HFFc6 (cell line): Measurements from ENCODE around the gene ZKSCAN8. TPM values are rescaled to one million over a fixed set of nuclear protein-coding genes. Genes with fewer than 3 reads are reported as not detected.
A peak's percentile ranks its signal among the peaks of the same experiment; 100 is the strongest.

Experiments used
- DNase-seq: peaks from one replicate; pipeline ENCODE4 v3.0.0-alpha.2; 2018
- H3K27ac Mint-ChIP-seq: 2 replicates; pipeline ENCODE4 v1.8.0; 2020; ENCODE audit warnings: mild to moderate bottlenecking, mixed read lengths
- H3K27me3 Mint-ChIP-seq: 2 replicates; pipeline ENCODE4 v1.8.0; 2021; ENCODE audit warnings: mild to moderate bottlenecking, moderate library complexity, mixed read lengths; ENCODE audit not compliant: insufficient read depth
- H3K36me3 Mint-ChIP-seq: 2 replicates; pipeline ENCODE4 v1.8.0; 2021; ENCODE audit warnings: low read depth, mixed read lengths
- H3K4me1 Mint-ChIP-seq: 2 replicates; pipeline ENCODE4 v1.8.0; 2020; ENCODE audit warnings: low read depth, mixed read lengths
- H3K4me3 Mint-ChIP-seq: 2 replicates; pipeline ENCODE4 v1.8.0; 2020; ENCODE audit warnings: mild to moderate bottlenecking, moderate library complexity, mixed read lengths
- H3K9me3 Mint-ChIP-seq: 2 replicates; pipeline ENCODE4 v1.8.0; 2020; ENCODE audit warnings: mild to moderate bottlenecking, mixed read lengths
- CTCF ChIP-seq: fragments of 200-600 bp; sonication (generic); IDR thresholded peaks from 2 replicates; pipeline ENCODE4 v1.5.0; 2021; ENCODE audit warnings: antibody characterized with exemption, mild to moderate bottlenecking
- total RNA-seq, 6 experiments: library from RNA; stranded (reverse); fragmentation: NEBNext Ultra II Directional; extraction: Animal tissue kit (Norgen Biotek cat#: 25700); gene quantifications; 2 replicates in 1 of 6; 3 replicates in 5 of 6; pipeline ENCODE4 v1.2.3, GENCODE V29; 2021

The ZKSCAN8 gene
- total RNA-seq, 6 experiments from 2014 or later: 13.2 to 15.3 (median 14.0) TPM

- Mint-ChIP-seq H3K27me3 (no peaks in the 10 kb centered on the region; the same call in 1 of the 2 replicates), H3K27ac (peak within 1 kb of the TSS; percentile 85), H3K36me3 (peaks cover 19% of the 10 kb centered on the region), H3K9me3 (no peaks in the 10 kb centered on the region), H3K4me1 (peaks cover 41% of the 10 kb centered on the region), H3K4me3 (peak within 1 kb of the TSS; percentile 95)
- DNase-seq: peak; percentile 78
- no peak for TF ChIP-seq CTCF
Observed at GRCh38 chr6:28124350-28124970, 17.2 kb upstream of the ZKSCAN8 start, which contains the start of gene ZSCAN16. ZSCAN16 (plus strand) TSS chr6:28124609; CDS start chr6:28125444, 835 bp downstream.

- Mint-ChIP-seq H3K27me3 (no peaks in the 10 kb centered on the region; the same call in 1 of the 2 replicates), H3K36me3 (peaks cover 19% of the 10 kb centered on the region), H3K4me3 (peak overlapping the region; percentile 95)
Observed at GRCh38 chr6:28124971-28125353, 16.7 kb upstream of the ZKSCAN8 start.

GRCh38 chr6:28125401-28125800 lies 16.3 kb upstream of the ZKSCAN8 start:
- Mint-ChIP-seq H3K4me3 (peak overlapping the region; percentile 95), H3K27me3 (no peaks in the 10 kb centered on the region; the same call in 1 of the 2 replicates), H3K4me1 (peaks cover 41% of the 10 kb centered on the region), H3K36me3 (peaks cover 15% of the 10 kb centered on the region), H3K9me3 (no peaks in the 10 kb centered on the region), H3K27ac (peak overlapping the region; percentile 85)
- DNase-seq: no peak
- TF ChIP-seq CTCF: no peak

More at GRCh38 chr6:28124971-28125353, 16.7 kb upstream of the ZKSCAN8 start:
- DNase-seq: no peak
- no peak for TF ChIP-seq CTCF
- peaks cover 41% of the 10 kb centered on the region for H3K4me1 Mint-ChIP-seq
- peak overlapping the region; percentile 85 for H3K27ac Mint-ChIP-seq
- no peaks in the 10 kb centered on the region for H3K9me3 Mint-ChIP-seq

- Mint-ChIP-seq H3K4me1 (peaks cover 47% of the 10 kb centered on the region), H3K9me3 (no peaks in the 10 kb centered on the region), H3K27ac (peak overlapping the region; percentile 36; the same call in 1 of the 2 replicates), H3K4me3 (no peak overlapping the region), H3K36me3 (peaks cover 5% of the 10 kb centered on the region), H3K27me3 (no peaks in the 10 kb centered on the region; the same call in 1 of the 2 replicates)
- peak; percentile 74 for TF ChIP-seq CTCF
- DNase-seq: peak; percentile 53
Observed at GRCh38 chr6:28134015-28134414, 7.7 kb upstream of the ZKSCAN8 start.

GRCh38 chr6:28134716-28135115 lies 7.0 kb upstream of the ZKSCAN8 start:
- no peak overlapping the region for H3K4me3 Mint-ChIP-seq
- no peaks in the 10 kb centered on the region; the same call in 1 of the 2 replicates for H3K27me3 Mint-ChIP-seq
- no peaks in the 10 kb centered on the region for H3K9me3 Mint-ChIP-seq
- peak overlapping the region; percentile 36; the same call in 1 of the 2 replicates for H3K27ac Mint-ChIP-seq
- peaks cover 47% of the 10 kb centered on the region for H3K4me1 Mint-ChIP-seq
- TF ChIP-seq CTCF: no peak
- H3K36me3 Mint-ChIP-seq: no peaks in the 10 kb centered on the region; the same call in 1 of the 2 replicates
- no peak for DNase-seq
